Measurements from ENCODE around the gene OTOF. TPM values are rescaled to one million over a fixed set of nuclear protein-coding genes. Genes with fewer than 3 reads are reported as not detected.

OTOF gene
- total RNA-seq, 1 donor from 2014 or later: not detected

DNA sequence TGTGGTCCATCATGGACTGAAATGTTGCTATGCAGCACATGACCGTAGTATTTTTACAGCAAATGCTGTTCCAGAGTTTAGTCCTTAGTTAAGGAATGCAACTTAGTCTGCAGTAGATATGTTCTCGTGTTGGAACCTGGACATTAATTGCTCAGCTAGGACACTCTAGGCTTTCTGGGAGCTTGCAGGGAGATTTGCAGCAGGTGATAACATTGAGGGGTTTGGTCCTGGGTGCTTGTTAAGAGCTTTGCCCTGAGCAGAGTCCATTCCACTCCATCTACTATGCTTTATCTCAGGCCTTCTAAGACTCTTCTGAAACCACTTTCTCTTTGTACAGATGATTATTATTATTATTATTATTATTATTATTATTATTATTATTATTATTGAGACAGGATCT is 49.1 kb downstream of the OTOF start:
- H3K27me3 ChIP-seq (ENCODE audit: low read depth): no peaks in the 10 kb centered on the region
- no peaks in the 10 kb centered on the region for H3K9me3 ChIP-seq (replicated peaks)
- H3K4me1 ChIP-seq: peaks cover 10% of the 10 kb centered on the region
- H3K27ac ChIP-seq (replicated peaks): no peak overlapping the region
- DNase-seq: no peak
- no peak overlapping the region for H3K4me3 ChIP-seq
- H3K36me3 ChIP-seq: no peaks in the 10 kb centered on the region
- intact Hi-C loops (cut with micrococcal nuclease): no loop called here
- TF ChIP-seq, protein P1, sequence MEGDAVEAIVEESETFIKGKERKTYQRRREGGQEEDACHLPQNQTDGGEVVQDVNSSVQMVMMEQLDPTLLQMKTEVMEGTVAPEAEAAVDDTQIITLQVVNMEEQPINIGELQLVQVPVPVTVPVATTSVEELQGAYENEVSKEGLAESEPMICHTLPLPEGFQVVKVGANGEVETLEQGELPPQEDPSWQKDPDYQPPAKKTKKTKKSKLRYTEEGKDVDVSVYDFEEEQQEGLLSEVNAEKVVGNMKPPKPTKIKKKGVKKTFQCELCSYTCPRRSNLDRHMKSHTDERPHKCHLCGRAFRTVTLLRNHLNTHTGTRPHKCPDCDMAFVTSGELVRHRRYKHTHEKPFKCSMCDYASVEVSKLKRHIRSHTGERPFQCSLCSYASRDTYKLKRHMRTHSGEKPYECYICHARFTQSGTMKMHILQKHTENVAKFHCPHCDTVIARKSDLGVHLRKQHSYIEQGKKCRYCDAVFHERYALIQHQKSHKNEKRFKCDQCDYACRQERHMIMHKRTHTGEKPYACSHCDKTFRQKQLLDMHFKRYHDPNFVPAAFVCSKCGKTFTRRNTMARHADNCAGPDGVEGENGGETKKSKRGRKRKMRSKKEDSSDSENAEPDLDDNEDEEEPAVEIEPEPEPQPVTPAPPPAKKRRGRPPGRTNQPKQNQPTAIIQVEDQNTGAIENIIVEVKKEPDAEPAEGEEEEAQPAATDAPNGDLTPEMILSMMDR (IDR thresholded peaks at IDR 0.05; ENCODE audit: borderline replicate concordance): no peak

DNA sequence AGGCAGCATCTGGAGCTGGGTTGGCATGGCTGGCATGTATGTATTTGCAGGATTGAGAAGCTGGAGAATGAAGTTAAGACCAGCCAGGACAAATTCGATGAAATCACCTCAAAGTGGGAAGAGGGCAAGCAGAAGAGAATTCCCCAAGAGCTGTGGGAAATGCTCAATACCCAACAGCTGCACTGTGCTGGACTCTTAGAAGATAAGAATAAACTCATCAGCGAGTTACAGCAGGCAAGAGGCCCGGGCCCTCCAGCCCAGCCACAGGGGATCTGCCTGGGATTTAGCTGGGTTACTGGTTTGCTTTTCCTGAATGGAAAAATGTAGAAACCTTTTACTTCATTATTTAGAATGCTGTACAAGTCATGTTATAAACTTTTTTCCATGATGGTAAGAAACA is 53.7 kb downstream of the OTOF start:
- DNase-seq: no peak
- Histone ChIP-seq H3K27me3 (ENCODE audit: low read depth) (no peaks in the 10 kb centered on the region), H3K4me1 (no peaks in the 10 kb centered on the region), H3K9me3 (replicated peaks) (no peaks in the 10 kb centered on the region), H3K27ac (replicated peaks) (no peak overlapping the region), H3K36me3 (no peaks in the 10 kb centered on the region), H3K4me3 (no peak overlapping the region)
- TF ChIP-seq, protein P1 (IDR thresholded peaks at IDR 0.05; ENCODE audit: borderline replicate concordance): no peak
- intact Hi-C loops (cut with micrococcal nuclease): no loop called here

DNA sequence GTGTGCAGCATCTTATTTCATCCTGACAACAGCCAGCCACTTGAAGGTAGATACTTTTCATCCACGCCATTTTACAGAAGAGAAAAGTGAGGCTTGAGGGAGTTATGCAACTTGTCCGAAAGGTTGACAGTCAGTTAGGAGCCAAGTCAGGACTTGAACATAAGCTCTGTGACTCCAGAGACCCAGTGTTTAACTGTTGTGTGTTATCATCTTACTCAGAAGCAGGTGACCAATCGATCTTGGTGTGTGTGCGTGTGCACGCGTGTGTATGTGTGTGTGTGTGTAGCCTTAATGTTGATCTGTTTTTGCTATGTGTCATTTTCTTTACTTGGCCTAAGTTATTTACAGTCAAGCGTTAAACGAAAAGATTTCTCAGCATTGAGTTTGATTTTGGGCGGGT is 54.2 kb downstream of the OTOF start:
- no peaks in the 10 kb centered on the region for H3K36me3 ChIP-seq
- TF ChIP-seq, protein P1 (IDR thresholded peaks at IDR 0.05; ENCODE audit: borderline replicate concordance): no peak
- H3K9me3 ChIP-seq (replicated peaks): no peaks in the 10 kb centered on the region
- no peaks in the 10 kb centered on the region for H3K4me1 ChIP-seq
- H3K27me3 ChIP-seq (ENCODE audit: low read depth): no peaks in the 10 kb centered on the region
- no peak for DNase-seq
- intact Hi-C loops (cut with micrococcal nuclease): no loop called here
- H3K4me3 ChIP-seq: no peak overlapping the region
- no peak overlapping the region for H3K27ac ChIP-seq (replicated peaks)

DNA sequence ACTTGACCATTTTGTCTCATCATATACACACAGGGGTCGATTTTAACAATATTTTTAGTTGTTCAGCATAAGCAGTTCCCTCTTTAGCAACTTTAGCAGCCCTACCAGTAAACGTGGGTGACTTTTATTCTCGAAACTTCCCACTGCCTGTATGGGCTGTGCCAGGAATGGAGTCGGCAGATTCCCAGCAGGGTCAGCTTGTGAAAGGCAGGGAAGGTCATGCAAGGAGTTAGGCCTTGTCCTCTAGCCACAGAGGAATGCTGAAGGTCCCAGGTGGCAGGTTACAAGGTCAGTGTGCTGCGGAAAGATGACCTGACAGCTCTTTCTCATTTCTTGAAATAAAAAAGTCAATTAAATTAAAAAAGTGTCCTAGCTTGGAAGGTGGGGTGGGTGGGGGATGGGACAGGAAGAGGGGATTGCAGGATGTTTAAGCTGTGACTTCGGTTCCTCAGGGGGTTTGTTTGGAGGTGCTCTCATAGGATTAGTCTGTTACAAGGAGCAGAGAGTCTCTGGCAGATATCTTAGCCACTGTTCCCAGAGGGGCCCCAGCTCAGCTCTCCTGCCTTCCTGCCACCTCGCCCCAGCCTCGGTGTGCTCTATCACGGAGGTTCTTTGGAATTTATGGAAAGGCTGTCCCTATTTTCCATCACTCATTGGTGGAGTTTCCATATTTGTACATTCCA is 54.8 kb downstream of the OTOF start:
- intact Hi-C loops (cut with micrococcal nuclease): no loop called here

DNA sequence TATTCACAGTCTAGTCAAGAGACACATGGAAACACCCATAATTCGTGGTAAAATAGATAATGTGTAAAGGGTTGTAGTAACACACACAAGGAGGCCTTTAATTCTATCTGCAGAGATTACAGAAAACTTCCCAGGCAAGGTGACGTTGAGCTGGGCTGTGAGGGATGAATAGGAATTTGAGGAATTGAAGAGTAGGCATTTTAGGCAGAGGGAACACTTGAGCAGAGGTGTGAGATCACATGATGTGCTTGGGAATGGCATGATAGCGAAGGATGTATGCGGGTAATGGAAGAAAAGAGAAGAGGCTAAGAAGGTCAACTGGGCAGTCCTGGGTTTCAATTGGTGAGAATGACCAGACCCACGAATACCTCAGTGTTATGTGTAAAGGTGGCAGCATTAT is 56.0 kb downstream of the OTOF start:
- Histone ChIP-seq H3K27me3 (ENCODE audit: low read depth) (peaks cover 3% of the 10 kb centered on the region), H3K27ac (replicated peaks) (no peak overlapping the region), H3K36me3 (no peaks in the 10 kb centered on the region), H3K4me3 (no peak overlapping the region), H3K9me3 (replicated peaks) (no peaks in the 10 kb centered on the region), H3K4me1 (no peaks in the 10 kb centered on the region)
- DNase-seq: no peak
- intact Hi-C loops (cut with micrococcal nuclease): no loop called here
- TF ChIP-seq, protein P1 (IDR thresholded peaks at IDR 0.05; ENCODE audit: borderline replicate concordance): no peak

More for the DNA sequence above, 54.8 kb downstream of the OTOF start:
- H3K4me1 ChIP-seq: no peaks in the 10 kb centered on the region
- peaks cover 1% of the 10 kb centered on the region for H3K27me3 ChIP-seq (ENCODE audit: low read depth)
- H3K9me3 ChIP-seq (replicated peaks): no peaks in the 10 kb centered on the region
- no peak overlapping the region for H3K4me3 ChIP-seq
- no peak for DNase-seq
- H3K36me3 ChIP-seq: no peaks in the 10 kb centered on the region
- H3K27ac ChIP-seq (replicated peaks): no peak overlapping the region
- TF ChIP-seq, protein P1 (IDR thresholded peaks at IDR 0.05; ENCODE audit: borderline replicate concordance): no peak

Measured in left ventricle myocardium inferior (tissue), 1 donor.